Ammon's horn (tissue), 1 donor: ENCODE results near the gene RGS10.

Experiments used
- DNase-seq: peaks from one replicate; pipeline ENCODE4 v3.0.0-alpha.2; 2016; ENCODE audit warnings: low spot score

RGS10 gene

GRCh38 chr10:119496273-119496672, 46.2 kb downstream of the RGS10 start:
- no peak for DNase-seq

GRCh38 chr10:119495545-119495944, 47.0 kb downstream of the RGS10 start:
- DNase-seq: no peak

GRCh38 chr10:119495021-119495505, 47.5 kb downstream of the RGS10 start:
- DNase-seq: no peak

DNA sequence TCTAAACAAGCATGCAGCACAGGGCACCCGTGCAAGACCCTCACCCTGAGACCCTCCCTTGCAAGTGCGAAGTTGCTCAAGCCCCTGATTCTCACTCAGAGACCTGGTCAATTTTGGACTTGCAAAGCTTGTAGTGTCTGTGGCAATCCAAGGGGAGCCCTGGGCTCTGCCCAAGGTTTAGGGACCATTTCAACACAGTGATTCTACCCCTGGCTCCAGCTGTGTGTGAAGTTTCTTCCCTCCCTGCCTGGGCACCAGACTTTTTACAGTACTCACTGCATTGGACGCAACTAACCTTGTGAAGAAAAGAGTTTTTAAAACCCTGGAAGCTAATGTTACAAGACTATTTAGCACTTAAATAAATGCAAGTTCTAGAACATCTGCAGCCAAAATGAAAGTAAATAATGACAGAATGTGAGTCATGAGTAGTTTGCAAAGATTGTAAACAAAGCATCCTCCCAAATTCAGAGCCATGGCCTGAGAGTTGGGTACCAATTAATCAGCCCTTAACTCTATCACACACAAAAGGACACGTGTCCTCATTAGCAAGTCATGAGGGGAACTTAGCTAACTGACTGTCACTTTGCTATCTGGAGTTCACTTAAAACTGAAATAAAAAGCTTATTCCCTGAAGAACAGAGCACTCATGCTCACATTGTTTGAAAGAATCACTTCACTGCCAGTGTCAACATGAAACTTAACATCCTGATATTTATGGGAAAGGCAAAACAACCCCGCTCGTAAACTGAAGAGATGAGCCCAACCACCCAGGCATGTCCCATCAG, 48.1 kb downstream of the RGS10 start:
- no peak for DNase-seq

- DNase-seq: no peak
Observed at GRCh38 chr10:119493155-119493554, 49.4 kb downstream of the RGS10 start.

- DNase-seq: no peak
Observed at GRCh38 chr10:119491966-119492757, 50.4 kb downstream of the RGS10 start.

- DNase-seq: no peak
Observed at GRCh38 chr10:119489991-119490326, 52.6 kb downstream of the RGS10 start.

GRCh38 chr10:119488675-119489074, 53.8 kb downstream of the RGS10 start:
- no peak for DNase-seq

DNA sequence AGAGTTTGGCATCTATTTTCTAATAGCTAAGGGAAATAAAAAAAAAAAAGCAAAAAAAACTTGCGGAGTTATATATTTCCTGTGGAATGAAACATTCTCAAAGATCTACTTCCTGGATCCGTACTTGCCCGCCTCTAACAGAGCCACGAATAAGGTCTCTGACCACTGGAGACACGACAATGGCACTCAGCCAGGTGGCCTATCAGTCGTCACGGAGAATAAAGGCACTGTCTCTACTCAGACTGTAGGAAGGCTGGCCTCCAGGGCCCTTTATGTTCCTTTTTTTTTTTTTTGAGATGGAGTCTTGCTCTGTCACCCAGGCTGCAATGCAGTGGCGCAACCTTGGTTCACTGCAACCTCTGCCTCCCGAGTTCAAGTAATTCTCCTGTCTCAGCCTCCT, 58.7 kb downstream of the RGS10 start:
- no peak for DNase-seq

- no peak for DNase-seq
Observed at GRCh38 chr10:119483001-119483400, 59.5 kb downstream of the RGS10 start.

DNA sequence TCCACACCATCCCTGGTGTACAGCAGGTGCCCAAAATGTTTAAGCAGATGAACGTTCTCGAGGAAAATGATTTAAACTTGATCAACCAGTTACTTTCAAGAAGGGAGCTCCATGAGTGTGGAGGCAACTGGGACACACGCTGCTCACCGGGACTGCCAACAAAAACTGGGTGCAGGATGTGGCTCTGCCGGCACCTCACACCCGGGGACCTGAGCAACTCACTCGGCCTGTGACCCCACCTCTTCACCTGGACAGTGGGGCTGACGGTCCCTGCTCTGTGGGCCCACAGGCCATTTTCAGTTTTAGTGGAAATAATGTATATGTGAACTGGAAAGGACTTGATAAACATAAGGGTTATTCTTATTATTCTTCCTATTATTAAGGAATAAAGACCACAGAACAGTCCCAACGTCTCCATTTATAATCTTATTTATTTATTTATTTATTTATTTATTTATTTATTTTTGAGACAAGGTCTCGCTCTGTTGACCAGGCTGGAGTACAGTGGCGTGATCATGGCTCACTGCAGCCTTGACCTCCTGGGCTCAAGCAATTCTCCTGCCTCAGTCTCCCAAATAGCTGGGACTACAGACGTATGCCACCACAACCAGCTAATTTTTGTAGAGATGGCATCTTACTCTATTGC, 60.6 kb downstream of the RGS10 start:
- DNase-seq: no peak

DNA sequence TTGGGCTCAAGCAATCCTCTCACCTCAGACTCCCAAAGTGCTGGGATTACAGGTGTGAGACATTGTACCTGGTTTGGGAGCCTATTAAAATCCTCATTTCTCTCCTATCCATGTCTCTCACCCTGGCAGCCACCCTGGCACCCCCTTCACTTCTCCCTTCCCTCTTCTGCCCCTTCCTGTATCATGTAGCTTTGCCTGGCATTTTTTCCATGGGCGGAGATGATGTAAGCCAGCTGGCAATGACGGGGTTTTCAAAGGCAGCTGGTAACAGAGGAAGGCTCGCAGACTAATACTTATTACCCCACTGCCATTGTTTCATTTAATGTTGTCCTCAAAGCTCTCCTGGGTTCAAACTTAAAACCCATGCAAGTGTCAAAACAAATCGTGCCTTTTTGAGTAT, 61.9 kb downstream of the RGS10 start:
- no peak for DNase-seq

GRCh38 chr10:119479532-119479931, 63.0 kb downstream of the RGS10 start:
- no peak for DNase-seq

- peak; percentile 75 for DNase-seq
Observed at GRCh38 chr10:119478811-119479341, 63.6 kb downstream of the RGS10 start.

GRCh38 chr10:119478111-119478802, 64.3 kb downstream of the RGS10 start:
- no peak for DNase-seq

DNA sequence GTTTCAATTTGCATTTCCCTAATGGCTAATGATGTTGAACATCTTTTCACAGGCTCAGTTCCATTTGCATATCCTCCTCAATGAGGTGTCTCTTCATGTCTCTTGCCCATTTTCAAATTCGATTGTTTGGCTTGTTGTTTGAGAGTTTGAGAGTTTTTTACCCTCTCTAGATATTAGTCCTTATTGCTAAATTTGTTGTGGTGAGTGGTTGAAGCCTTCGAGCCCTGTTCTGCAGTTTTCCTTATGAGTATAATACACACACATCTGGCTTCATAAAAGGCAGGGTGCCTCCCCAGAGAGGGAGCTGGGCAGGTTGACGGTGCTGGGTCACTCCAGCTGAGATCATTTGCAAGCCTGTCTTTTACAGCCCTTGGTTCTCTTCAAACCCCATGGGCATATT, 65.1 kb downstream of the RGS10 start:
- no peak for DNase-seq

GRCh38 chr10:119474606-119475005, 67.9 kb downstream of the RGS10 start:
- DNase-seq: no peak

DNA sequence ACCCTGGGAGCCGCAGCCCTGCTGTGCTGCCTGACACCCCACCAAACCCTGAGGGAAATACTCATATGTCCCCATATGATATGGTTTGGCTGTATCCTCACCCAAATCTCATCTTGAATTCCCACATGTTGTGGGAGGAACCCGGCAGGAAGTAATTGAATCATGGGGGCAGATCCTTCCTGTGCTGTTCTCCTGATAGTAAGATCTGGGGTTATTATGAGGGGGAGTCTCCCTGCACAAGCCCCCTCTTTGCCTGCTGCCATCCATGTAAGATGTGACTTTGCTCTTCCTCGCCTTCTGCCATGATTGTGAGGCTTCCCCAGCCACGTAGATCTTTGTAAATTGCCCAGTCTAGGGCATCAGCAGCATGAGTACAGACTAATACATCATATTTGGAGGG, 68.7 kb downstream of the RGS10 start:
- no peak for DNase-seq

- no peak for DNase-seq
Observed at GRCh38 chr10:119470920-119471702, 71.4 kb downstream of the RGS10 start.

DNA sequence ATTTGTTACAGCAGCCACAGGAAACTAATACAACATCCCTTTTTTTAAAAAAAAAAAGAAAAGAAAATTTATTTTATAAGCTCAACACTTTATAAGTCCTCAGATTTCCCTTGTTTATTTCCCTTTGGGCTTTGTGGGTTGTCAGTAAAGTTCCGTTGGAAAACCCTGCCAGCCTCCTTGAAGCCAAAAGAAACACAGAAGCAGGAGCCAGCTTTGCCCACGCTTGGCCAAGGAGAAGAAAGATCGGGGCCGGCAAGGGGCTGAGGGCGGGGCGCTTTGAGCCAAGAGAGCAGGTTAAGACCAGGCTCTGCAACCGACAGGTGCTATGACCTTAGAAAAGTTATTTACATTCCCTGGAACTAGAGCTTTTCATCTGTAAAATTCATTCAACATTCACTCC, 72.7 kb downstream of the RGS10 start:
- DNase-seq: no peak

DNA sequence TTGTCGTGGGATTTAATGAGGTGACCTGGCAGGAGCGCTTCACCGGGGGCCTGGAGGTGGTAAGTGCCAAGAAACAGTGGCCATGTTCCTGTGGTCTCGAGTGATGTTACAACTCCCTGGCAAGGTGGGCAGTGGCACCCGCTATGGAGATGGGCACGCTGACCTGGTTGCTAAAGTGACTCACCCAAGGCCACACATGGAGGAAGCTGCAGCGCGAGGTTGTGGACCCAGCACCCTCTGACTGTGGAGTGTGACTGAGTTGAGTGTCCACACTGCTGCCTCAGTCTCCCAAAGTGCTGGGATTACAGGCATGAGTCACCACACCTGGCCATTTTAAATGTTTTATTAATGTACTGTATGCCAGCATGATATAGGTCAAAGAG, 73.2 kb downstream of the RGS10 start:
- DNase-seq: no peak
